Lower leg skin (tissue), 4 donors: ENCODE data around the gene ABCC1. TPM values are rescaled to one million over a fixed set of nuclear protein-coding genes. Genes with fewer than 3 reads are reported as not detected.

Source experiments
- DNase-seq, 2 donors: peaks; one replicate each; pipeline ENCODE4 v3.0.0-alpha.2; 2019; ENCODE audit warnings: low spot score in 2 of 2
- H3K4me3 ChIP-seq: fragments of 200-600 bp; sonication (generic); 2 replicates; pipeline ENCODE4 v1.5.1; 2017; ENCODE audit warnings: mild to moderate bottlenecking, low read depth; ENCODE audit not compliant: poor library complexity, severe bottlenecking
- POLR2A ChIP-seq, 2 donors: fragments of 450-650 bp; IDR thresholded peaks; one replicate each; pipeline ENCODE4 v1.6.1; 2016 to 2017; ENCODE audit warnings: antibody characterized with exemption in 2 of 2, mild to moderate bottlenecking in 1 of 2, moderate library complexity in 1 of 2
- WGBS, 2 donors: methylation state at CpG; one replicate each; pipeline ENCODE4 v1.1.5; 2018; 5-methylcytosine and 5-hydroxymethylcytosine counted together
- intact Hi-C: fragments of 100-400 bp; cut with DNase I; formaldehyde crosslinking; loops from one replicate; pipeline ENCODE4 v1.15.0; 2023; ENCODE audit warnings: low total_unique reads
- total RNA-seq, 4 donors: library from RNA; depleted of rRNA; stranded (reverse); fragments of >200 nt; gene quantifications; one replicate each; pipeline ENCODE4 v1.1.0, GENCODE V29; 2016
- TF ChIP-seq, protein P1 (sequence below), 3 donors: fragments of 450-650 bp; IDR thresholded peaks; one replicate each; pipeline ENCODE4 v1.5.1; 2016; ENCODE audit warnings: antibody characterized with exemption in 3 of 3, mild to moderate bottlenecking in 3 of 3, moderate library complexity in 2 of 3

ABCC1 gene
- total RNA-seq, 4 donors from 2014 or later = 16.4 to 25.3 (median 21.8) TPM

DNA sequence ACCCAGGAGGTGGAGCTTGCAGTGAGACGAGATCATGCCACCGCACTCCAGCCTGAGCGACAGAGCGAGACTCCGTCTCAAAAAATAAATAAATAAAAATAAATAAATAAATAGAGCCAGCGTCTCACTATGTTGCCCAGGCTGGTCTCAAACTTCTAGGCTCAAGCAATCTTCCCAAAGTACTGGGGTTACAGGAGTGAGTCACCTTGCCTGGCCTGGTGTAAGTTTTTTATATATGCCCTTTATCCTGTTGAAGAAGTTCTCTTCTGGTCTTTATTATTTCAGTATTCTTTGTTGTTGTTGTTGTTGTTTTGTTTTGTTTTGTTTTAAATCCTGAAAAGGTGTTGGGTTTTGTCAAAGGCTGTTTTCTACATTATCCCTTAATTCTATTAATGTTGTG, 30.1 kb upstream of the ABCC1 start:
- no peak overlapping the region for H3K4me3 ChIP-seq
- intact Hi-C loops = no loop called here
- no peak for DNase-seq
- WGBS, 2 donors = 94 to 96% methylated on average over 6 of the region's 6 CpGs
- TF ChIP-seq, protein P1, sequence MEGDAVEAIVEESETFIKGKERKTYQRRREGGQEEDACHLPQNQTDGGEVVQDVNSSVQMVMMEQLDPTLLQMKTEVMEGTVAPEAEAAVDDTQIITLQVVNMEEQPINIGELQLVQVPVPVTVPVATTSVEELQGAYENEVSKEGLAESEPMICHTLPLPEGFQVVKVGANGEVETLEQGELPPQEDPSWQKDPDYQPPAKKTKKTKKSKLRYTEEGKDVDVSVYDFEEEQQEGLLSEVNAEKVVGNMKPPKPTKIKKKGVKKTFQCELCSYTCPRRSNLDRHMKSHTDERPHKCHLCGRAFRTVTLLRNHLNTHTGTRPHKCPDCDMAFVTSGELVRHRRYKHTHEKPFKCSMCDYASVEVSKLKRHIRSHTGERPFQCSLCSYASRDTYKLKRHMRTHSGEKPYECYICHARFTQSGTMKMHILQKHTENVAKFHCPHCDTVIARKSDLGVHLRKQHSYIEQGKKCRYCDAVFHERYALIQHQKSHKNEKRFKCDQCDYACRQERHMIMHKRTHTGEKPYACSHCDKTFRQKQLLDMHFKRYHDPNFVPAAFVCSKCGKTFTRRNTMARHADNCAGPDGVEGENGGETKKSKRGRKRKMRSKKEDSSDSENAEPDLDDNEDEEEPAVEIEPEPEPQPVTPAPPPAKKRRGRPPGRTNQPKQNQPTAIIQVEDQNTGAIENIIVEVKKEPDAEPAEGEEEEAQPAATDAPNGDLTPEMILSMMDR (IDR thresholded peaks at IDR 0.05) = no peak

GRCh38 chr16:15924996-15925395, 24.4 kb upstream of the ABCC1 start:
- WGBS, 2 donors = 92 to 94% methylated on average over 13 of the region's 13 CpGs
- no peak overlapping the region for H3K4me3 ChIP-seq
- no peak for DNase-seq
- TF ChIP-seq POLR2A (IDR thresholded peaks at IDR 0.05) = no peak
- TF ChIP-seq, protein P1 (IDR thresholded peaks at IDR 0.05) = no peak
- intact Hi-C loops = no loop called here

DNA sequence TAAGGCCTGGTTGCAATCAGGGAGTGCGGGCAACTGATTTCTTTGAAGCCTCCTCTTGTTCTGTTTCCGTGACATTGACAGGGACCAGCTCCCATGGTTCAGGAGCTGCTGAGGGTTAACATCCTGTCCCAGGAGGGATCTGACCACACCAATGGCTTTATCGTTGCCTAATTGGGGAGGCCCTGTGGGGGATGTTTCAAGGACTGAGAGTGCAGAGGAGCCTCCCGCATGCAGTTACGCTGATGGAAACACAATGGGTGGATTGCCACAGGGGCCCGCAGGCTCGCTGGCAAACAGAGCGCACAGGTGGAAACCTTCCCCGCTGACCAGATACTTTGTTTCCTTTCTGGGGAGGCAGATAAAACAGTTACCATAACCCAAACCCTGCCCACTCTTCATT, 23.8 kb upstream of the ABCC1 start:
- intact Hi-C loops = no loop called here
- WGBS, 2 donors = 85 to 86% methylated on average over 9 of the region's 9 CpGs
- TF ChIP-seq, protein P1 (IDR thresholded peaks at IDR 0.05) = no peak
- TF ChIP-seq POLR2A (IDR thresholded peaks at IDR 0.05) = no peak
- H3K4me3 ChIP-seq = no peak overlapping the region
- no peak for DNase-seq

DNA sequence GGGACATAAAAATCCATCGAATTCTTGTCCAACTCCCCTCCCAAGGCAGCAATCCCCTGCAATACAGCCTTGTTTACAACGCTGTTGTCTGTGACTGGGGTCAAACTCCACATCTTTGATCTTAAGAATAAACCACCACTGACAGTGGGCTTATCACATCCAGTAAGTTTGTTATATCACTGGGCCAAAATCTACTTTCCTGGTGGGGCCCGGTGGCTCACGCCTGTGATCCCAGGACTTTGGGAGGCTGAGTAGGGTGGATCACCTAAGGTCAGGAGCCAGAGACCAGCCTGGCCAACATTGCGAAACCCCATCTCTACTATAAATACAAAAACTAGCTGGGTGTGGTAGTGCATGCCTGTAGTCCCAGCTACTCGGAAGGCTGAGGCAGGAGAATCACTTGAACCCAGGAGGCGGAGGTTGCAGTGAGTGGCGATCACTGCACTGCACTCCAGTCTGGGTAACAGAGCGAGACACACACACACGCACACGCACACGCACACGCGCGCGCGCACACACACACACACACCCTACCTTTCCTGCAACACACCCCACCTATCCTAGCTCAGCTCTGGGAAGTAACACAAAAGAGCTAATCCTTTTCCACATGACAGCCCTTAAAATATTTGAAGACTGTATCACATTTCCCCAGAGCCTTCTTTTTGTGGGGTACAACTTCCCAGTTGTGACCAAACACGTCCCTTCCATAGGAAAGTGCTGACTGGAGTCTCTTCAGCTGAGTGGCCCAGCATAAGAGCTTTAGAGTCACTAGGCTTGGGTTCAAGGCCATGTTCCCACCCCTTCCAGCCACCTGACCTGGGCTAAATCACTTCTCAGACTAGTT, 20.9 kb upstream of the ABCC1 start:
- no peak overlapping the region for H3K4me3 ChIP-seq
- TF ChIP-seq, protein P1 (IDR thresholded peaks at IDR 0.05) = no peak
- no peak for TF ChIP-seq POLR2A (IDR thresholded peaks at IDR 0.05)
- intact Hi-C loops = no loop called here
- no peak for DNase-seq
- 88 to 91% methylated on average over 18 of the region's 18 CpGs for WGBS, 2 donors

- WGBS, 2 donors = 82 to 88% methylated on average over 6 of the region's 6 CpGs
- DNase-seq = no peak
- no peak overlapping the region for H3K4me3 ChIP-seq
- intact Hi-C loops = no loop called here
- TF ChIP-seq POLR2A (IDR thresholded peaks at IDR 0.05) = no peak
- TF ChIP-seq, protein P1 (IDR thresholded peaks at IDR 0.05) = no peak
These were observed 16.5 kb upstream of the ABCC1 start for GRCh38 chr16:15932939-15933338.

DNA sequence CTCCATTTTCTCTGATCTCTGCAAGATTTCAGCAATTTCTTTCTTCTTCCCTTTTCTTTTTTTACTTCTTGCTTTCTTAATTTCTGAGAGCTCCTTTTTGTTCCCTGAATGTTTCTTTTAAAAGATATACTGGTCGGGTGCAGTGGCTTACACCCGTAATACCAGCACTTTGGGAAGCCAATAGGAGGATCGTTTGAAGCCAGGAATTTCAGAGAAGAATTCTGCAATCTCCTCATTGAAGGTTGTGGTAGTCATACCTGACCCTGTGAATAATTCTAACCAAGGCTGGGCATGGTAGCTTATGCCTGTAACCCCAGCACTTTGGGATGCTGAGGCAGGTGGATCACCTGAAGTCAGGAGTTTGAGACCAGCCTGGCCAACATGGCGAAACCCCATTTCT, 15.6 kb upstream of the ABCC1 start:
- TF ChIP-seq, protein P1 (IDR thresholded peaks at IDR 0.05) = no peak
- TF ChIP-seq POLR2A (IDR thresholded peaks at IDR 0.05) = no peak
- 80 to 87% methylated on average over 4 of the region's 4 CpGs for WGBS, 2 donors
- no peak overlapping the region for H3K4me3 ChIP-seq
- DNase-seq = no peak
- intact Hi-C loops = no loop called here
